K562 treated with DMSO at 1 percent for 12 hours (cell line): ENCODE measurements around the gene ACYP2. TPM values are rescaled to one million over a fixed set of nuclear protein-coding genes. Genes with fewer than 3 reads are reported as not detected.

Experiments
- total RNA-seq: library from RNA; unstranded; fragments of 300-600 nt; gene quantifications from 2 replicates; pipeline ENCODE4 v1.2.3, GENCODE V29; 2022; ENCODE audit not compliant: insufficient read depth

The ACYP2 gene
- total RNA-seq, result 9.5 and 13.9 TPM in 2 replicates

GRCh38 chr2:54115284-54116137 lies at the start of gene ACYP2:
Gene ACYP2, plus strand, starts transcription at chr2:54115615.

GRCh38 chr2:54256091-54256694 lies 140.8 kb downstream of the ACYP2 start, which contains the start of gene TSPYL6:
Gene TSPYL6, minus strand, starts transcription at chr2:54256229. Its CDS starts 78 bp downstream, at chr2:54256151.

Other genes with a start within 250 kb of the ACYP2 start
- 26.1 and 43.5 TPM in 2 replicates for gene PSME4, start 144.6 kb upstream of the ACYP2 start, total RNA-seq
- 4.3 and 6.9 TPM in 2 replicates for gene TSPYL6, start 140.6 kb downstream of the ACYP2 start, total RNA-seq